CD4-positive, alpha-beta T cell treated with Interleukin-4 for 1 hour (primary cell): Measurements from ENCODE around the gene CYP4V2.
A peak's percentile ranks its signal among the peaks of the same experiment; 100 is the strongest.

Experiments
- DNase-seq, 2 donors: peaks; one replicate each; pipeline ENCODE4 v3.0.0-alpha.2; 2020 to 2022

The CYP4V2 gene

DNA sequence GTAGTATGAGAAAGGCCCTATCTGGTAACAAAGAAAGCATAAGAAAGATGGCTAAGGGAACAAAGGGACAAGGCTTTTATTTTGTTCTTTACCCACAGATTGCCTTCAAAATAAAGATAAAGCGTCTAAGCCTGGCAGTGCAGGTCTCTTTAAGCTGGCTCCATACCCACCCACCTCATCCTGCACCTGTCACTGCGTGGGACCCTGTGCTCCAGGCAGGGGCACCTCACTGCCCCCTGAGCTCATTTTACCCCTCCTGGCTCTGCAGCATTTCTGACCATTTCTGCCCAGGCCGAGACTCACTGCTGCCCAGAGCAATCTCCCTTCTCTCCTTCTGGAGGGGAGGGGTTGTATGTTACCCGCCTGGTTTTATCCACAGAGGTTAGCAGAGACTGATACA, 1.7 kb upstream of the CYP4V2 start:
- DNase-seq = no peak

DNA sequence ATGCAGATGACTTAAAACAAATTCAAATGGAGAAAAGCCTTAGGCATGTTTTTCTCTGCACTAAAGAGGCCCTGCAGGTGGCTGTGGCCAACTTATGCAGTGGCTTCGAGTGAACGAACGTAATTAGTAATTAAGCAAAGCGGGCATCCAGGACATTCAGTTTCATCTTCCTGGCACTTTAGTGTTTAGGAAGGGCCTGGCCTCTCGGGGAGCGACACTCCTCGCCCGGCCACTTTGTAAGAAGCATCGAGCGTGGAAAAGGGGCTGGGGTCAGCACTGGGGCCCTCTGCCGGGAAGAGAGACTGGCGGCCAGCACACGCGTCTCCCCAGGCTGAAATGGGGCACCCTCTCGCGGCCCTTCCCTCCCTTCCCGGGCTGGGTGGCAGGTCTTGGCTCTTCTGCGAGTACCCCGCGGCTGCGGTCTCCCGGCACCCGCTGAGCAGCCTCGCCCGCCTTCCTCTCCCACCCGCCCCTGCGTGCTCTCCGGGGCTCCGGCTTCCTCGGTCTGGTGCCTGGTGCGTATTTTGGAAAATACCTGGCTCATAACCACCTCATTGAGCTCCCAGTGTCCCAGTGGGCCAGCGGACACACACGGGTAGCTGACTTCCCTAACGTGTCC, 677 bp upstream of the CYP4V2 start:
- peak; percentile 47 to 56 for DNase-seq

DNA sequence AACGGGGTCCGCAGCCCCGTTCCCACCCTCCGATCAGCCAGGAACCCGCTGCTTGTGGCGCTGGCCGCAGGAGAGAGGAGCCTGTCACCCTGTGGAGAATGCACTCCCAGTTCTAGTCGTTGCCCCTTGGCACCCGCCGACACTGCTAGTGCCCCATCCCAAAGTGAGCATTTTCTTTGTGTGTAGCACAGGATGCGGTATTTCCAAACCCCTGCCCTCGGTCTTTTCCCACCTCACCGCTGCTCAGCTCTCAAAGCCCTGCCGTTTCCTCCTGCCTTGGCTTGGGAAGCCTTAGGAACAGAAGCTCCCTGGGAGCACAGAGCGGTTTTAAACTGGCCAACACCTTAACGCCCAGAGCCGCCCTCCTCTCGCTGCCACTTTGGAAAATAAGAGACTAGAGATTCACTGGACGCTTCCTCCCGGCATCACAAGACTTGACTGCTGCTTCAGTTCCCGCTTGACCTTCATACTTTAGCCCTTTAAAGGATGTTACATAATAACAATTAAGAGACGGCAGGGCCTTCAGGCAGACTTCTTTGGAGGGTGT, 772 bp downstream of the CYP4V2 start:
- DNase-seq = peak in 1 of 2 donors; percentile 37

DNA sequence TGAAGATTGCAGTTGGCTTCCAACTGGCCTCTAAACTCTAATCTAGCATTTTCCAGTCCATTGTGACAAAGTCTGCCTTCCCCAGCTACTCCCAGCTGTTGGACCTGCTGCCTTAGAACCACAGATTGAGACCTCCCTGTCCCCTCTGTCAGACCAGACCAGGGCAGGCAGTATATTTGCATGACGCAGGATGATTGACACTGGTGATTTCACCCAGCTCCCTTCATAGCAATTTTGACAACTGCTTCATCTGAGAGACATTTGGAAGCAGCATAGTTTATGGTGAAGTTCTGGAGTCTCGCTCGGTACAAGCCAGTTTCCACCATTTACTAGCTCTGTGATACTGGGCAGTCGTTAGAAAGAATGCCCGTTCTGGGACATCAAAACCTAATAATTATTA, 2.5 kb downstream of the CYP4V2 start:
- no peak for DNase-seq

DNA sequence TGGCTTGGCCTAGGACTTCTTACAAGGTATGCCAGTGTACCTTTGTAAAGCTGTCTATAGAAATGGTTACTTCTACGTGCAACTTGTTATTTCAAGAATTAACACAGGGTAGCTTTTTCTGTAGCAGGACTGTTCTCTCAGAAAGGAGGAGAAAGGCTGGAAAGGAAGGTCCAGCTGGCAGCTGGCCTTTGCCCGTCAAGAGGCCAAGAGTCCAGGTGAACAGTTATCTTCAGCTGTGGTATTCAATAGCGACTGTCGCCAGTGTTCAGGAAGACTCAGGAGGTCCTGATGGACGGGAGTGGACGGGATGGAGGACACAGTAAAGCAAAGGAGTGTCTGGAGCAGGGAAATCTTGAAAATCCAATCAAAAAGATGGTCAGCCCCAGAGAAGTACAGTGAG, 4.7 kb downstream of the CYP4V2 start:
- no peak for DNase-seq

DNA sequence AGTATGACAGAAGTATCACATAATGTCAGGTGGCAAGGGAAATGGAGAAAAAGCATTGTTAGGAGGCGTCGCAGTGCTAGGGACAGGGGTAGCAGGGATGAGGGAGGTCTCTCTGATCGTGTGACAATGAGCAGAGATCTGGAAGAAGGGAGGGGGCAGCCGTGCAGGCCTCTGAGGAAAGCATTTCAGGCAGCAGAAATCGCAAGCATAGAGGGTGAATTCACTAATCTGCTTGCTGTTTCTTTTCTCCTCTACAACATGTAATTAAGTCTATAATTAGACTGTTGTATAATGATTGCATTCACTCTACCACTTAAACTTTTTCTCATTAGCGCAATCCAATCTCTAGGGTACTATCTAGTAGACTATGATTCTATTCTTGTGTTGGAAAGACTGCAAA, 9.1 kb downstream of the CYP4V2 start:
- no peak for DNase-seq

DNA sequence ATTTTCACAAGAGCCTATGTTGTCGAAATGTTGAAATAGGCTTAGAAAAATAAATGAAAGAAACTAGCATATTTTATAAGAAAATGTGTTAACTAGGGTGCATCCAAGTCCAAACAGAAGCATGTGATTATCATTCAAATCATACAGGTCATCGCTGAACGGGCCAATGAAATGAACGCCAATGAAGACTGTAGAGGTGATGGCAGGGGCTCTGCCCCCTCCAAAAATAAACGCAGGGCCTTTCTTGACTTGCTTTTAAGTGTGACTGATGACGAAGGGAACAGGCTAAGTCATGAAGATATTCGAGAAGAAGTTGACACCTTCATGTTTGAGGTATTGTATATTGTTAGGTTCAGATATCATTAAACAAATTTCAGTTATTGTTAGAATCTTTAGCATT, 9.6 kb downstream of the CYP4V2 start:
- no peak for DNase-seq

DNA sequence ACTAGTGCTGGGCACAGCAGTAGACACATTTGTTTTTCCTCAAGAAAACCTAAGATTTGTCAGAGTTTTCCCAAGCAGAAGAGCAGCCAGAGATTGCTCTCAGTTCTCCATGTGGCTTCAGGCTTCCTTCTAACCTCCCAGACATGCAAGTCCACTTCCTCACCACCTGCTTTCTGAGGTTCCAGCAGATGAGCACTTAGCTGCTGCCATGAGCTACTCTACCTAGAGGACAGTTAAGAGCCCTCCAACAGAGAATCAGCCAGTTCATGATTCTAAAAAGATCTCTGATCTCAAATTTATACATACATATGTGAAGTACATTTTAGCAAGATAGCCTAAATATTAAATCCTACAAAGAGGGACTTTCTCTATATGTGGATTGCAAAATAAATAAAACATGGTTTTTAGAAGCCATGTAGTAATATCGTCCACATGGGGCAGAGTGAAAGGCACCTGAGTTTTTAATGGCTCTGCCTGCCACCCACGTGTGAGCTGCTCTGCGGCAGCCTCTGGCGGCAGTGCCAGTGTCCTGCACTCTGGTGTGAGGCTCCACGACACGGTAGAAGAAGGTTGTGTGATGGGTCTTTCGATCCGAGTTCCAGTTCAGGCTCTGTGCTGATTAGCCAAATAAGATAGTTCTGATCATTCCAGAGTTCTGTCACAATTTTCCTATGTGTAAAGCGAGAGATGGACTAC, 10.3 kb downstream of the CYP4V2 start:
- DNase-seq = peak; percentile 64 to 65

DNA sequence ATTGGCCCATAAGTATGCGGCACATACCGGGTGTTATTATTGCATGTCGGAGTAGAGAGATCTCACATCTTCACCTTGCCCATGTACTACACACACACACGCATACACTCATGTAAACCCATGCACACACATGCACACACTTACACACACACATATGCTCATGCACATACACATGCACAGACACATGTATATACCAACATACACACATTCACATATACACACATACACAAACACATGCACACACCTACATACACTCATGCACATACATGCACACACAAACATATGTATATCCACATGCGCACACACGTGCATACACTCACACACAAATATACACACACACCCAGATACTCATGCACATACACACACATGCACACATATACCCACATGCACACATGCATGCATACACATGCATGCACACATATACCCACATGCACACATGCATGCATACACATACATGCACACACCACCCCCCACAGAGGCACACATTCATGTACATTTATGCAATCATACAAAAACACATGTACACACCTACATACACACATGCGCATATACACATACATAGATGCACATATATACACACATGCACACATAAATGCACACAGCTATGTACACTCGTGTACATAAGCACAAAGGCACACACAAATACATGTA, 11.2 kb downstream of the CYP4V2 start:
- no peak for DNase-seq

DNA sequence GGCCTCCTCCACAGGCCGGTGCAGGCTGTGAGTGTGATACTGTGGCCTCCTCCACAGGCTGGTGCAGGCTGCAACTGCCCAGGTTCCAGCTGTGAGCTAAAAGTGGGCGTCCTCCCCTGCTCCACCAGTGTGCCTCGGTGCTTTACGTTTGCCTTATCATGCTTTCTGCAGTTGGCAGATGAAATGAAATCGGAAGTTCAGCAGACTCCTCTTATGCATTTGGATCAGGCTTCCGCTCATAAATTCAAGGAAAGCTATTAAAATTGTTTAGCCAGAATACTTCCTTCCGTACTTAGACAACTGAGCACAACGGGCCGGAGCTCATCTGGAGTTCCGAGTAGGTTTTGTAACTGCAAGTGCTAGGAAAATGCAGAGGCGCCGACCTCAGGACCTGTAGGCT, 12.0 kb downstream of the CYP4V2 start:
- no peak for DNase-seq

DNA sequence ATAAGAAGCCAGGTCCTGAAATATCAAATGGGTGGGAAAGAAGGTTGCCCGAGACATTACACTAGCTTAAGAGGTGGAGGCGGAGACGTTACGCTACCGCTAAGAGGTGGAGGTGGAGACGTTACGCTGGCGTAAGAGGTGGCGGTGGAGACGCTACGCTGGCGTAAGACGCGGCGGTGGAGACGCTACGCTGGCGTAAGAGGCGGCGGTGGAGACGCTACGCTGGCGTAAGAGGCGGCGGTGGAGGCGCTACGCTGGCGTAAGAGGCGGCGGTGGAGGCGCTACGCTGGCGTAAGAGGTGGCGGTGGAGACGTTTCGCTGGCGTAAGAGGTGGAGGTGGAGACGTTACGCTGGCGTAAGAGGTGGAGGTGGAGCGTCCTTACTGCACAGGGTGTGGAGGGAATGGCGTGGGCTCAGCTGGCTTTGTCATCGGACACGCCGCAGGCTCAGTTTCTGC, 12.8 kb downstream of the CYP4V2 start:
- peak; percentile 23 to 47 for DNase-seq

DNA sequence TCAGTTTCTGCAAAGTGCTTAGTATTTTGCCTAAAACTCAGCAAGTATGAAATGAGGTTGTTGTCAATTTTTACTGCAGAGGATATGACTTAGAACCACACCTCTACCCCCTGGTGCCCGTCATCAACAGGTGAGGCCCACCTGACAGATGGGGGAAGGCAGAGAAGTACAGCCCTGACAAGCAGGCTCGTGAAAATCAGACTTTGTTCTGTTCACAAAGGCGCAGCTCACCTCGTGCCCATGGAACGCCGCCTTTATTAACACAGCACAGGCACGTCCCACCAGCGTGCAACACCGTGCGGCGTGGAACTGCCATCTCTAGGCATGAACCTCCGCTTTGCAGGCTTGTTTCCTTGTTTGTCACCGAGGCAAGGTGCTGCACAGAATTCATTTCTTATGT, 13.3 kb downstream of the CYP4V2 start:
- DNase-seq = no peak

DNA sequence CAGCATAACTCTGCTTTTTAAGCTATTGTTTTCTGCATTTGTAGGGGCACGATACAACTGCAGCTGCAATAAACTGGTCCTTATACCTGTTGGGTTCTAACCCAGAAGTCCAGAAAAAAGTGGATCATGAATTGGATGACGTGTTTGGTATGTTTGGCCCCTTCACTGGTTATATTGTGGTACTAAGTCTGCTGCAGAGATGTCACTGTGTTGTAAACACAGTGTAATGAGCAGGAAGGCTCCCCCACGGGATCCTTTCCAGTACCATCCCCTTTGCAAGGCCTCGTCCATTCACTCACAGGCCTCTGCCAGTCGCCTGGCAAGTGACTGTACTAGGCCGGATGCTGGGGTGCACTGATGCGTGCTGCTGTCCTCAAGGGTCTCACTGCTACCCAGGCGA, 13.8 kb downstream of the CYP4V2 start:
- DNase-seq = no peak

DNA sequence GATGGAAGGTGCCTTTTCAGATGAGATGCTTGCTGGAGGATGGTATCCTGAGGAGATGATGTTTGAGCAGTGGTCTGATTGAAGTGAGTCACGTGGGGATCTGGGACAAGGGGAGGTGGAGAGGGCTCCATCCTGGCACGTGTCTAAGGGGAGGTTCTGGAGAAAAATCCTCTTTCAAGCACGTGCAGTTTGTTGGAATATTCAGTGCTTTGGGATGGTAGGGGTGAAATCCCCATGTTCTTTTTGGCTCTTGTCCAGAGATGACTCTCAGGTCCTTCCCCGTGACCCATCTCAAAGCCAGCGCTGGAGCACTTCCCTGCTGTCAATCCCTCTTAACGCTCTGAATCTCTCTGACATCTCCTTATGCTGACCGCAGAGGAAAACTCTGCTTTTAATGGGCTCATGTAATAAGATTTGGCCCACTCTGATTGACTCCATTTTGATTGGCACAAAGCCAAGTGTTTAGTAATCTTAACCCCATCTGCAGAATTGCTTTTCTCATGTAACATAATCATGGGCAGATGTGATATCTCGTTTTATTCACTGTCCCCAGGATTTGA, 25.2 kb downstream of the CYP4V2 start:
- no peak for DNase-seq

DNA sequence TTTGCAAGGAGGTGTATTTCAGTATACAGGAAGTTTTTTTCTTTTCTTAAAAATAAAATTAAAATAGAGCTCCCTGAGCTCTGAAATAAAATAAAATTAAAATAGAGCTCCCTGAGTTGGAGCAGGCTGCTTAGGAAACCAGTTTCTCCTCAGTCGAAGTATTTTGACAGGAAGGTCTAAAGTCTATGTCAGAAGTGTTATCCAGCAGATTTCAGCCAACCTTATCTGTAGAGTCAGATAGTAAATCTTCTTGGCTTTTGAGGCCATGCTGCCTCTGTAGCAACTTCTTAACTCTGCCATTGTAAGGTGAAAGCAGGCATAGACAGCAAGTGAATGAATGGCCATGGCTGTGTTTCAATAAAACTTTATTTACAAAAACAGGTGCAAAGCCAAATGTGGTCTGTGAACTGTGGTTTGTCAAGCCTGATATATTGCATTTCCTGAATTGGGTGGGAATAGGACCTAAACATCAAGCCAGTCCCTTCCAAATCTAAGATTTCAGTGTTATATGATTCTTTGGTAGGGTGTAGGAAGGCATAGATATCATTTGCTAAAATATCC, 26.4 kb downstream of the CYP4V2 start:
- no peak for DNase-seq

DNA sequence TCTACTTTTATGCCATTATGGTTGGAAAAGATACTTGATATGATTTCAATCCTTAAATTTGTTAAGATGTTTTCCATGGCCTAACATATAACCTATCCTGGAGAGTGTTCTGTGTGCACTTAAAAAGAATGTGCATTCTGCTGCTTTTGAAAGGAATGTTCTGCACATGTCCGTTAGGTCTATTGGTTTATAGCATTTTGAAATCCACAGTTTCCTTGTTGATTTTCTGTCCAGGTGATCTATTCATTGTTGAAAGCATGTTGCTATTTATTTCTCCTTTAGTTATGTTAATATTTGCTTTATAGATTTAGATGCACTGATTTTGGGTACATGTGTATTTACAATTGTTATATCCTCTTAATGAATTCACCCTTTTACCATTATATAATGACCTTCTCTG, 30.3 kb downstream of the CYP4V2 start:
- DNase-seq = no peak

DNA sequence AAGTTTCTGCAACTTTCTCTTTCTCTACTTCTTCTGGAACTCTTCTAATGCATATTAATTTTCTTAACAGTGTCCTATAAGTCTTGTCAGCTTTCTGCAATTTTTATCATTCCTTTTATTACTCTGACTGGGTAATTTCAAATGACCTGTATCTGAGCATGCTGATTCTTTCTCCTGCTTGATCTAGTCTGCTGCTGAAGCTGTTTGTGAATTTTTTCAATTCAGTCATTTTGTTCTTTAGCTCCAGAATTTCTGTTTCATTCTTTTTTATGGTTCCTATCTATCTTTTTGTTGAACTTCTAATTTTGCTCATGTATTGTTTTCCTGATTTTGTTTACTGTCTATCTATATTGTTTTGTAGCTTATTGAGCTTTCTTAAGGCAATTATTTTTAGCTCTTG, 34.5 kb downstream of the CYP4V2 start:
- no peak for DNase-seq

DNA sequence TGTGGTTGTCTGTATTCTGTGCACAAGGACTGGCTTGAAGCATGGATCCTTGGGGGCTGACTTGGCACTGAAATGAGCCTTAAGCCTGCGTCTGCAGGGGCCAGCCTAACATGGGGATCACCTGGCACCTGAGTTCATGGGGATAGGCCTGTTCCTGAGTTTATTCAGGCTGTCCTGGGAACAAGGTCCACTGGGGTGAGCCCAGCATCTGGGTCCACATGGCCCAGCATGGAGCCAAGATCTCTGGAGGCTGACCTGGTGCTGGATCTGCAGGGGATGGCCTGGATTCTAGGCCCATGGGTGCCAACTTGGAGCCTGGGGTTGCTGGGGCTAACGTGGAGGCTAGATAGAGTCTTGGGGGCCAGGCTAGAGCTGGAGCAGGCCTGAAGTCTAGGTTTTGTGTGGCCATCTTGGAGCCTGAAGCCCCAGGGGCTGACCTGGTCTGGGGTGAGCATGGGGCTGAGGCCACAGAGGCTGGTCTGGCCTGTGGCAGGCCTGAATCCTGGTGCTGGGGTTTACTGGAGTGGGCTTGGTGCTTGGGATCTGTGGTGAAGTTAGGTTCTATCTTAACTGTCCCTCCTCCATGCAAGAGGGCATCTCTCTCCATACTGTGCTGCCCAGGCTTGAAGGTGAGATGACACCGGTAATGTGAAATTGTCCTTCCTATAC, 35.3 kb downstream of the CYP4V2 start:
- no peak for DNase-seq

DNA sequence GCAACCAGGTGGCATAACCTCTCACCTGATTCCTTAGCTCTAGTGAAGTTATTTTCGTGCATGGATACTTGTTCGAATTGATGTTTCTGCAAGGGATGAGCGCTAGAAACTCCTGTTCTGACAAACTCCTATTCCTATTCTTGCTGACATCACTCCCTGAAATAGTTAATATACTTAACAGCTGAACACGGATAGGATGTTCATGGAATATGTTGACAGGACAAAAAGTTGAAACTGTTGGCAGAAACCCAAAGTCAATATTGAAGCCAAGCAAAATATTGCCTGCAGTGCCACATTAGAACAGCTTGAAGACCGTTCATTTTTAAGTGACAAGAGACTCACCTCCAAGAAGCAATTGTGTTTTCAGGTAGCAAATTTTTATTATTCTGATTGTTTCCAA, 35.9 kb downstream of the CYP4V2 start, which contains the start of gene KLKB1:
Gene KLKB1 (plus strand): TSS at position 287 of the 400 bp plus-strand sequence. CDS start 689 bp downstream, outside the sequence.
- DNase-seq = no peak

DNA sequence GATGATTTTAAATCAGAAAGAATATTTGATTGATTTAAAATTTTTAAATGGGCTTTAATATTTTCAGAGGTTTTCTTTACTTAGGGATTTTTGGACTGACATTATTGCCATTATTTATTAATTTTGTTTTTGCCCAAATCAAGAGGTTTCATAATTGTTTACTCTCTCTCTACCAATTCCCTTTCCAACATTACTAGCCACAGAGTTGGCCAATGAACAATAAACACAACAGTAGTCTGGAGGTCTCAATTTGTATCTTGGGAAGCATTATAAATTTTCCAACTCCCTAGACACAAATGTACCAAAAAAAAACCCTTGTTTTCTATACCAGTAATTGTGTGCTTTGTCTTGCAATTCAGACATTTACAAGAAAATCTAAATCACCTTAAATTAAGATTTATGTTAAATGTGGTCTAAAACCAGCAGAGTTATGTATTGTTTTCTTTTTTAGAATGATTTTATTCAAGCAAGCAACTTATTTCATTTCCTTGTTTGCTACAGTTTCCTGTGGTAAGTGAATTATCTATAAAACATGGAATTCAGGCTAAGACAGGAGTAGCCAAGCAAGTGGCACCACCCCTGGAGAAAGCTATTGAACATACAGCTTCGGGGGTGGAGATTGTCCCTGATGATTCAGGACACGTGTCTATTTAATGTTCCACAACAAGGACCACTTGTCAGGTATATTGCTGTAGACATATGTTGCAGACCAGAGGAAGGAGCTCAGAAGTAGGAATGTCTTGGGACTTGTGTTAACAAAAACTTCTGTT, 36.6 kb downstream of the CYP4V2 start:
- DNase-seq = no peak

DNA sequence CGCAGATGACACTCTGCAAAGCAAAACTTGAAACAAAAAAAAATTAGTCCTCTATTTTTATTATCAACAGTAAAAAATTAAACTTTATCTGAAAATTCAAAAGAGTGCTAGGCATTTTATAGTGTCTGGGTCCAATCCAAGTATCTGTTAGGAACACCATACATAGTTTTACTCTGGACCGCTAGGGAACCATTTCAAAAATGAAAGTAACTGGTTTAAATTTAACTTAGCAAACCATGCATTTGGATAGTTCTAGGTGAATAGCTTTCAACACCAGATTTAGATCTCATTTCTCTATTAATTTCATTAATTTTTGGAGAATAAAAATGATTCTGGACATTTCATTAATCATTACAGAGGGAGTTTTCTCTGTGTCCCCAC, 37.1 kb downstream of the CYP4V2 start:
- DNase-seq = no peak

DNA sequence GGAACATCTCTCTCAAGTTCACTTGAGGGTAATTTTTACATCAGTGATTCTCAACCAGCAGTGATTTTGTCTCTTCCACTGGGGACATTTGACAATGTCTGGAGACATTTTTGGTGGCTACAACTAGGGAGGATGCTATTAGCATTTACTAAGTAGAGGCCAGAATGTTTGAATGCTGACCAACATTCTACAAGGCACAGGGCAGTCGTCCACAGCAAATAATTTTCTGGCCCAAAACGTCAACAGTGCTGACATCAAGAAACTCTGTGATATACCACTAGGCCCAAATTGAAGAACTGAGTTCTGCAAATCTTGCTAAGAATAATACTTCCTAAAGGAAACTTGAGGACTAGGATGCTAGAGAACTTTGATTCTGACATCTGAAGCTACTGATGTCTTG, 43.0 kb downstream of the CYP4V2 start:
- DNase-seq = no peak
